HCT116 (cell line): ENCODE data around the gene NDE1. TPM values are rescaled to one million over a fixed set of nuclear protein-coding genes. Genes with fewer than 3 reads are reported as not detected.

ENCODE experiments used
- ATAC-seq: fragments of 200-7000 bp; cut with Tn5 transposase; 2 replicates; pipeline ENCODE4 v1.9.1; 2020; ENCODE audit warnings: mild to moderate bottlenecking, moderate library complexity
- BruUV-seq: library from RNA; stranded (reverse); fragments of 400-500 nt; replicated peaks from 2 replicates; lab custom pipeline; 2021; lab: Mats Ljungman, UMichigan
- CTCF ChIA-PET: fragments of 300-600 bp; sonication (Branson Sonifier 250); formaldehyde crosslinking; loops from one replicate; lab custom pipeline; 2021; ENCODE audit warnings: antibody characterized with exemption; lab: Charles Lee
- POLR2A ChIA-PET: fragments of 300-600, 350-600 bp; sonication (Branson Sonifier 250); formaldehyde crosslinking; loops from one replicate; lab custom pipeline; 2021; ENCODE audit warnings: antibody characterized with exemption; lab: Charles Lee
- RAD21 ChIA-PET, 2 experiments: fragments of 300-600 bp; sonication (Branson Sonifier 250); formaldehyde crosslinking; loops; one replicate each; lab custom pipeline; 2023; ENCODE audit warnings: low total read pairs in 2 of 2; ENCODE audit not compliant: uncharacterized antibody in 2 of 2, unreplicated experiment in 2 of 2, low non-redundant PET in 1 of 2; lab: Charles Lee
- DNase-seq: peaks from one replicate; pipeline ENCODE4 v3.0.0-alpha.2; 2010; ENCODE audit warnings: low read depth, low spot score
- H2AFZ ChIP-seq: fragments of 200-600 bp; shearing (Covaris generic), sonication (generic); 2 replicates; pipeline ENCODE4 v1.6.1; 2017; ENCODE audit warnings: low read depth, mixed run types, mixed read lengths, antibody characterized with exemption, low read length; ENCODE audit not compliant: poor library complexity, severe bottlenecking
- H3K27ac ChIP-seq: 2 replicates; pipeline ENCODE4 v1.5.1; 2012; ENCODE audit warnings: low read depth, low read length
- H3K27me3 ChIP-seq: fragments of 200-600 bp; sonication (generic); 2 replicates; pipeline ENCODE4 v1.6.1; 2016; ENCODE audit warnings: mixed run types, low read length, mixed read lengths; ENCODE audit not compliant: insufficient read depth
- H3K36me3 ChIP-seq, 2 experiments: fragments of 200-500 bp in 1 of 2; fragments of 200-600 bp in 1 of 2; sonication (Bioruptor generic) in 1 of 2; sonication (generic) in 1 of 2; 2 replicates each; pipeline versions ENCODE4 v1.5.1 to v1.6.1; 2014 to 2016; ENCODE audit warnings: low read length in 2 of 2, inconsistent platforms in 1 of 2, mixed read lengths in 1 of 2, mixed run types in 1 of 2; ENCODE audit not compliant: insufficient read depth in 2 of 2, control insufficient read depth in 1 of 2
- H3K4me1 ChIP-seq, 2 experiments: fragments of 200-600 bp in 1 of 2; sonication (generic) in 1 of 2; 2 replicates each; pipeline versions ENCODE4 v1.5.1 to v1.6.1; 2012 to 2017; ENCODE audit warnings: low read length in 2 of 2, inconsistent platforms in 1 of 2, mild to moderate bottlenecking in 1 of 2, mixed read lengths in 1 of 2, mixed run types in 1 of 2, moderate library complexity in 1 of 2; ENCODE audit not compliant: insufficient read depth in 2 of 2, control insufficient read depth in 1 of 2
- H3K4me2 ChIP-seq: fragments of 200-600 bp; sonication (generic); 2 replicates; pipeline ENCODE4 v1.6.1; 2017; ENCODE audit warnings: mixed run types, low read length, mixed read lengths
- H3K4me3 ChIP-seq, 2 experiments: fragments of 200-600 bp in 1 of 2; sonication (generic) in 1 of 2; replicated peaks in 1 of 2; 2 replicates each; pipeline ENCODE4 v1.5.1; 2011 to 2016; ENCODE audit warnings: low read length in 2 of 2, control low read depth in 1 of 2, low read depth in 1 of 2, mild to moderate bottlenecking in 1 of 2, mixed read lengths in 1 of 2, mixed run types in 1 of 2
- H3K79me2 ChIP-seq: fragments of 200-600 bp; sonication (generic); 2 replicates; pipeline ENCODE4 v1.6.1; 2017; ENCODE audit warnings: mild to moderate bottlenecking, mixed run types, low read length, moderate library complexity, mixed read lengths; ENCODE audit not compliant: insufficient read depth
- H3K9ac ChIP-seq: fragments of 200-600 bp; sonication (generic); 2 replicates; pipeline ENCODE4 v1.6.1; 2016; ENCODE audit warnings: low read length, mixed read lengths
- H3K9me2 ChIP-seq: fragments of 200-600 bp; sonication (generic), shearing (Covaris generic); 2 replicates; pipeline ENCODE4 v1.6.1; 2017; ENCODE audit warnings: mixed run types, mild to moderate bottlenecking, moderate library complexity; ENCODE audit not compliant: insufficient read depth
- H3K9me3 ChIP-seq, 2 experiments: fragments of 200-500 bp in 1 of 2; fragments of 200-600 bp in 1 of 2; sonication (Bioruptor generic) in 1 of 2; sonication (generic) in 1 of 2; 2 replicates each; pipeline ENCODE4 v1.6.1; 2014 to 2017; ENCODE audit warnings: low read length in 2 of 2, mixed read lengths in 2 of 2, inconsistent platforms in 1 of 2, low read depth in 1 of 2, mild to moderate bottlenecking in 1 of 2, mixed run types in 1 of 2, moderate library complexity in 1 of 2; ENCODE audit not compliant: control insufficient read depth in 1 of 2, insufficient read depth in 1 of 2
- H4K20me1 ChIP-seq: fragments of 200-600 bp; sonication (generic), shearing (Covaris generic); 2 replicates; pipeline ENCODE4 v1.6.1; 2017; ENCODE audit warnings: mixed run types, mild to moderate bottlenecking, moderate library complexity; ENCODE audit not compliant: insufficient read depth
- CBX3 ChIP-seq: IDR thresholded peaks from 2 replicates; pipeline ENCODE4 v1.6.1; 2012; ENCODE audit warnings: low read depth
- CTCF ChIP-seq, 3 experiments: fragments of 200-600 bp in 1 of 3; sonication (generic) in 1 of 3; IDR thresholded peaks in 2 of 3; conservative IDR thresholded peaks in 1 of 3; 2 replicates each; pipeline ENCODE4 v1.5.1; 2012 to 2017; ENCODE audit warnings: low read depth in 2 of 3, low read length in 2 of 3, antibody characterized with exemption in 1 of 3, borderline replicate concordance in 1 of 3, control low read depth in 1 of 3, mild to moderate bottlenecking in 1 of 3, mixed read lengths in 1 of 3, mixed run types in 1 of 3, moderate library complexity in 1 of 3; ENCODE audit not compliant: insufficient read depth in 1 of 3
- EGR1 ChIP-seq: IDR thresholded peaks from 2 replicates; pipeline ENCODE4 v1.6.1; 2012; ENCODE audit warnings: low read depth
- EZH2 ChIP-seq: fragments of 200-600 bp; sonication (generic); IDR thresholded peaks from 2 replicates; pipeline ENCODE4 v1.6.1; 2017; ENCODE audit warnings: antibody characterized with exemption, mixed run types
- EZH2phosphoT487 ChIP-seq: fragments of 200-600 bp; IDR thresholded peaks from 2 replicates; pipeline ENCODE4 v1.6.1; 2018; ENCODE audit warnings: antibody characterized with exemption, borderline replicate concordance
- JUND ChIP-seq: IDR thresholded peaks from 2 replicates; pipeline ENCODE4 v1.6.1; 2012
- MAX ChIP-seq: IDR thresholded peaks from 2 replicates; pipeline ENCODE4 v1.6.1; 2012
- POLR2A ChIP-seq: IDR thresholded peaks from 2 replicates; pipeline ENCODE4 v1.7.0; 2011; ENCODE audit warnings: borderline replicate concordance; ENCODE audit not compliant: insufficient read depth, insufficient read length; ENCODE audit errors: extremely low read depth
- POLR2AphosphoS5 ChIP-seq: IDR thresholded peaks from 2 replicates; pipeline ENCODE4 v1.6.1; 2011; ENCODE audit warnings: mild to moderate bottlenecking, low read depth, low read length, moderate library complexity
- RAD21 ChIP-seq: IDR thresholded peaks from 2 replicates; pipeline ENCODE4 v1.6.1; 2012; ENCODE audit warnings: low read depth, mild to moderate bottlenecking
- SP1 ChIP-seq: IDR thresholded peaks from 2 replicates; pipeline ENCODE4 v1.6.1; 2012; ENCODE audit warnings: low read depth
- YY1 ChIP-seq: IDR thresholded peaks from 2 replicates; pipeline ENCODE4 v1.6.1; 2011; ENCODE audit warnings: low read length, low read depth, moderate library complexity, mild to moderate bottlenecking; ENCODE audit not compliant: insufficient replicate concordance; ENCODE audit errors: extremely low read depth
- ZFX ChIP-seq: fragments of 450-650 bp; IDR thresholded peaks from 2 replicates; pipeline ENCODE4 v1.6.1; 2017
- intact Hi-C: fragments of 100-400 bp; cut with micrococcal nuclease; formaldehyde crosslinking; loops from 2 replicates; pipeline ENCODE4 v1.10.0; 2022
- total RNA-seq: library from RNA; stranded (reverse); gene quantifications from one replicate; pipeline ENCODE4 v1.2.1, GENCODE V29; 2021; ENCODE audit not compliant: unreplicated experiment

Gene NDE1
- total RNA-seq, 1 experiment from 2014 or later, result 103 TPM

- peak within 1 kb of the TSS; percentile 72 to 76 for H3K4me3 ChIP-seq
- H4K20me1 ChIP-seq, result no peaks in the 10 kb centered on the region
- peak within 1 kb of the TSS; percentile 88 for H3K27ac ChIP-seq
- peak within 1 kb of the TSS; percentile 33 for H2AFZ ChIP-seq
- TF ChIP-seq MAX (peak; percentile 43; the same call in 1 of the 2 replicates), YY1 (peak; percentile 55), POLR2AphosphoS5 (peak; percentile 90), CTCF (IDR thresholded peaks at IDR 0.05 in 2 of 3, conservative IDR thresholded peaks at IDR 0.05 in 1 of 3; ENCODE audit: borderline replicate concordance in 1 of 3, insufficient read depth in 1 of 3, low read depth in 2 of 3, low read length in 2 of 3) (peak in 2 of 3 experiments; percentile 40 to 44; a peak in 4 of 6 replicates), RAD21 (peak; percentile 27; the same call in 1 of the 2 replicates), EZH2 (no peak), SP1 (peak; percentile 74), EZH2phosphoT487 (no peak), ZFX (0 out of 2 replicates have a peak, but pooled peaks have one; percentile 7), CBX3 (0 out of 2 replicates have a peak, but pooled peaks have one; percentile 52), POLR2A (peak; percentile 76), EGR1 (peak; percentile 60; the same call in 1 of the 2 replicates), JUND (no peak)
- ChIA-PET RAD21 (no interaction called here), POLR2A (interaction anchor here (0.6 to 3.7 kb wide), 12 partner anchors 9 to 154 kb away, joined by 3 to 18 read pairs (median 3); no protein-coding TSS in a partner anchor), CTCF (interaction anchor here (1.0 kb wide), 1 partner anchor 79 kb away, joined by 3 read pairs; no protein-coding TSS in a partner anchor)
- TSS peak; percentile 86 for BruUV-seq
- peaks cover 7 to 9% of the 10 kb centered on the region in 2 experiments for H3K36me3 ChIP-seq
- DNase-seq (peak; percentile 87), ATAC-seq (peak; percentile 74)
- peak within 1 kb of the TSS; percentile 90 for H3K9ac ChIP-seq
- H3K4me2 ChIP-seq, result peak within 1 kb of the TSS; percentile 89
- intact Hi-C loops, result loop anchor here (2.0 kb wide), 2 partner anchors 52 to 148 kb away; no protein-coding TSS in a partner anchor
- H3K79me2 ChIP-seq, result peaks cover 31% of the 10 kb centered on the region
- H3K9me2 ChIP-seq, result no peaks in the 10 kb centered on the region
- H3K27me3 ChIP-seq, result no peaks in the 10 kb centered on the region
- peaks cover 33 to 50% of the 10 kb centered on the region in 2 experiments for H3K4me1 ChIP-seq
- H3K9me3 ChIP-seq, result no peaks in the 10 kb centered on the region
Measured at GRCh38 chr16:15643048-15643945, 6.7 kb upstream of the NDE1 start, which contains the start of gene MARF1. MARF1 (minus strand) TSS chr16:15643154; CDS start chr16:15639233, 3,921 bp downstream.
